HG03025 (cell line): ENCODE results near the gene MFAP2.

Source experiments
- ATAC-seq: cut with Tn5 transposase; IDR thresholded peaks from one replicate; pipeline ENCODE4 v1.9.1; 2021; ENCODE audit warnings: mild to moderate bottlenecking, moderate library complexity; ENCODE audit not compliant: unreplicated experiment, low FRiP score

MFAP2 gene

DNA sequence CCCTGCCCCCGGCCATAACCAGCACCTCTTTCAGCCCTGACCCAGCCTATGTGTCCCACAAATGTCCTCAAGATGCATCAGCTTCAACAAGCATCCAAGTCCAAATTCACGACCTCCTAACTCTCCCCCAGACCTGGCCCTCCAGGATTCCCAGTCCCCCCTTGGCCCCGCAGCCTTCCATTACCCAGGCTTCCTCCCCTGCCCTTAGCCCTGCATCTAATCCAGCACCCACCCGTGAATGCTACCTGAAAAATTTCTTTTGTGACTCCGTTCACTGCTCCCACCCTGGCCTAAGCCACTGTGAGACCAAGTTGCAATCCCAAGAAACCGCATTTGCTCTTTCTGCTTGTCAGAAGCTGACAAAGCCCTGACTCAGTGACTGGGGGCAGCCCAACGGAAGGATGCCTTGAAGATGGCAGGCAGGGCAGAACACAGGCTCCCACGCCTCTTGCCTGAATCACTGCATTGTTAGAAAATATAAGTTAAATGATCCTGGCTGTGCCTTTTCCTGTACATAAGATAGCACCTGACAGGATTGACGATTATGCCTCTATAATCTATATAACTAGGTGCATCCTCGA is 939 bp upstream of the MFAP2 start:
- no peak for ATAC-seq

DNA sequence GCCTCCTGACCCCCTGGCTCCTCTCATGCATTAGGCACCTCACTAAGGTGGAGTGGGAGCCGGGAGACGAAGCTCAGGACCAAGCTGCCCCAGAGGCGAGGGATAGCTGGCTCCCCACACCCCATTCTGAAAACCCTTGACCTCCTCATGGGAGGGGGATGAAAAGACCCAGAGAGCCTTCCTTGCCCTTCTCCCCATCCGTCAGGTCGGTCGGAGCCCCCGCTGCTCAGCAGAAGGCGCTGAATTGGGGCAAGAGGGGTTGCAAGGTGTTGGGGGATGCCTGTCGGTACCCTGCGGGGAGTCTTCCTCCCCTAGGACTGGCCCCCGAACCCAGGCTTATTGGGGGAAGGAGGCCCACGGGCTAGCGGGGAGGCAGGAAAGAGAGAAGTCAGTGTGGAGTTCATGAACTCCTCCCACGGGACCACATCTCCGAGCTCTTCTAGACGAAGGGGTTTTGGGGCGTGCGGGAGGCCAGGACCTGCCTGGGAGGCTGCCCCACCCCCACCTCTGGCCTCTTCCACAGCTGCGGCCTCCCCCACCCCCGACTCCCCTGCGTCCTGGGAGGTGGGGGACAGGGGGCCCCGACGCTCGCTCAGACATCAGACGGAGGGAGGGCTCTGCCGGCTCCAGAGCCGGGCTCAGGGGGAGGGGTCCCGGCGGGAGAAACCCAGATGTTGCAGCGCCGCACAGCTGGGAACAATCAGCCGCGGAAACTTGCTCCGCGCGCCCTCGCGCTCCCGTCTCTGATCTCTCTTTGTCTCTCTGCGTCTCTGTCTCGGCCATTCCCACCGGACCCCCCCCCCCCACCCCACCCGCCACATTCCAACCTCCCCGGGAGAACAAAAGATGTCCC is 719 bp downstream of the MFAP2 start:
- no peak for ATAC-seq

DNA sequence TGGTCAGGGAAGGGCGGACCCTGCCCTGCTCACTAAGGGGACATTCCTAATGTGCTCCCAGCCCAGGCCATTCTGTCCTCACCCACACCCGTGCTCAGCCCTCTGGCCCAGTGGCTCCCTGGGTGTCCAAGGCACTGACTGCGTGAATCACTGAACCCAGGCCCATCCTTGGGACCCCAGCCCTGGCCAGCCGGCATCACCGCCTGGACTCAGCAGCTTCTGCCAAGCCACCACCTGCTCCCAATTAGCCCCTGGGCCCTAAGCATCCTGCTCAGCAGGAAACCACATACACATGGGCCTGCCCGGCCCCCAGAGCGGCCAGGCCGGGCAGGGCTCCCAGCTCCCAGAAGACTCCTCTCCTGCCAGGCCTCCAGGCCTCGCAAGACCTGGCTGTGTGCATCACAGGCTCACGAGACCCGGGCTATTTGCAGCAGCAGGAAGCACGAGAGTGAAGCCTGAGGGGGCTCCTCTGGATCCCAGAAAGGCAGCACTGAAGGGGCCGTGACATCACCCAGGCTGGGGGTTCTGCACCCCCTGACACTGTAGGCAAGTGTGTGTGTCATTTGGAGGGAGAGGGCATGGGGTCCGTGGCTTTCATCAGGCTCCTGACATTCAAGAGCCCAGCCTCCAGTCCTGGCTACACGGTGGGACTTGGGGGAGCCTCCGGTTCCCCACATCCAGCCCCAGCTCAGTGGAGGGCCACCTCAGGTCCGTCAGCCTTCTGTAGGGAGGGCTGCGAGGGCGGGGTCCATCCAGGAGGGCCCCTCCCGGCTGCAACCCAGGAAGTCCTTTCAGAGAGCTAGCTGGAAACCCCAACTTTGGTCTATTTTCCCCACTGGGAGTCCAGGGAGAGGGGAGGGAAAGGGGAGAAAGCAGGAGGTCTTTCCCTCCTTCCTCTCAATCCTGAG is 1.6 kb downstream of the MFAP2 start:
- no peak for ATAC-seq

DNA sequence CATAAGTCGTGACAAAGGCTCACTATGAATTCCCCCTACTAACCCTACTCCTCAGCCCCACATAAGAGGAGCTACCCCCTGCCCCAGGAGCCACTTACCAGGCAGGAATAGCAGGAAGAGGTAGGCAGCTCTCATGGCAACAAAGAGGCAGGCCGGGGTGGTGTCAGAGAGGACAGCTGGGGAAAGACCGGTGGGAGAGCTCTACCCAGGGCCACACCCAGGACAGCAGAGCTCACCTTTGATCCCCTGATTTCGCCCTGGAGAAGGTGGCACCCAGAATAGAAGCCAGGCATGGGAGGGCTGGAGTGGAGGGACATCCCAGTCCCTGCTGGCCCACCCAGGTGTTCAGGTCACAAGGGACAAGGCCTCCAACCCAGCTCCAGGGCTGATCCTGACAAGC is 2.3 kb downstream of the MFAP2 start:
- no peak for ATAC-seq

DNA sequence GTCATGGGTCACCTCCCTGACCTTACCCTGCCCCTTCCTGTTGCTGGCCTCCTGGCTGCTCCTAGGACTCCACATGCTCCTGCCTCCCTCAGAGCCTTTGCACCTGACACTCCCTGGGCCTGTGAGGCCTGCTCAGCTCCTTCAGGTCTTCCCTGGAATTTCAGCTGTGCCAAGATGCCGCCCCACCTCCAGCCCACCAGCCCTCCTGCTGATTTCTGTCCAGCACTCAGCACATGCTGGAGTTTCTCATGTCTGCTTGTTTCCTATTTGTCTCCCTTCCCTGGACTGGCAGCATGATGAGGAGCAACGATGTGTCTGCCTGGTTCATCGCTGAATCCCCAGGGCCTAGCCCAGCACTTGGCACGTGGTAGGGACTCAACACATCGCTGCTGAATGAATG is 3.0 kb downstream of the MFAP2 start:
- no peak for ATAC-seq

DNA sequence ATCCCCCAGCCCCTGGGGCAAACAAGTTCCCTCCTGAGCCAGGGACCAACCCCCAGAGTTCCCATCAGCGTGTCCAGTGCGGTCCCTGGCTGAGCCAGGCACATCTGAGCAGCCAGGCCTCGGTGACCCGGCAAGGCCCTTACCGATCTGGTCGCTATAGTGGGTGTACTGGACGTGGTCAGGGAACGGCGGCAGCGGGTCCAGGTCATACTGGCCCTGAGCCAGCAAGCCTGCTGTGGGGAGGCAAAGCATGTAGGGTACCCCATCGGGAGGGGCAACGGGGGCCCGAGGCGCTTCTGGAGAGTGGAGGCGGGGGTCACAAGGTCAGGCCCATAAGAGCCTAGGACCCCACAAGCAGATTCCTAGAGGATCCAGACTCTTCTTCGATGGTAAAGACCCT is 3.5 kb downstream of the MFAP2 start:
- no peak for ATAC-seq

DNA sequence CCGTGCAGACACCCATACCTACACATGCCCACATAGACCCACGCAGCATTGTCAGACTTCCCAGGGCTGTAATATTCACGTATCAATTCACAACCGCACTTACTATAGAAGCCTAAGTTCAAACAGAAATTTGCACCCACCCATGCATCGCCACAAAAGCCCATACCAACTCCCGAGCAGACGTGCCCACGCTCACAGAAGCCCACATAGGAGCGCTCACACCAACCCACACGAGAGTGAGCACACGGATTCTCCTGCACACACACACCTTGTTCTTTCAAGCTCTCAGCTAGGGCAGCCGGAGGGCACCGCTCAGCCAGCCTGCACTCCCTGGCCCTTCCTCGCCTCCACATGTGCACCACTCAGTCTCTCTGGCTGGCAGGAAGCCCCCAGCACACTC is 4.6 kb downstream of the MFAP2 start:
- no peak for ATAC-seq

DNA sequence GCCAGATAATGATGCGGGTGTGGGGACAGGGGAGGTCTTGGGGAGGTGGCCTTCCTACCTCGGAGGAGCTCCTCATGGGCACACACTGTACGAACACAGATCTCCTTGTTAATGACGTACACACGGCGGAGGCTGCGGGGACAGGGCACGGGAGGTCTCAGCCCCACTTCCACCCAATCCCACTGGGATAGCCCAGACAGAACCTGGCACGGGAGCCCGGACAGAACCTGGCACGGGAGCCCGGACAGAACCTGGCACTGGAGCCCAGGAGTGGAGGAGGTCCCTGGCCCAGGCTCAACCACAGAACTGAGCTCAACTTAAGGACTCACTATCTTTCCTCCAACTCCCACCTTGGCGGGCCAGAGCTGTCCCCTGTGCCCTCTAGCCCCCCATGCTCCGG is 5.2 kb downstream of the MFAP2 start:
- no peak for ATAC-seq

DNA sequence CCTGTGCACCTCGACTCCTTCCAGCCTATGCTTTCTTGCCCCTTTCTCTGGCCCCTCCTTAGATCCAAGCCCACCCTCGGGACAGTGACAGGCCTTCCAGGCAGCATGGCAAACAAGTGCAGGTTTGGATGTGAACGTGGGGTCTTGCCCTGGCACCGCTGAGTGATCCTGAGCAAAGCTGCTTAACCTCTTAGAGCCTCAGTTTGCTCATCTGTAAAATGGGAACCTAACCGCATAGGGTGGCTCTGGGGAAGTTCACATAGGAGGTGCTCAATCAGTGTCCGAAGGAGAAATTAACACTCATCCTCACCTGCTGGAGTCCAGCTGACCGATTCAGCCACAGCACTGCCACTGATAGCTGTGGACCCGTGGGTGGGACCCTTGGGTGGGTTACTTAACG is 7.2 kb downstream of the MFAP2 start:
- no peak for ATAC-seq

DNA sequence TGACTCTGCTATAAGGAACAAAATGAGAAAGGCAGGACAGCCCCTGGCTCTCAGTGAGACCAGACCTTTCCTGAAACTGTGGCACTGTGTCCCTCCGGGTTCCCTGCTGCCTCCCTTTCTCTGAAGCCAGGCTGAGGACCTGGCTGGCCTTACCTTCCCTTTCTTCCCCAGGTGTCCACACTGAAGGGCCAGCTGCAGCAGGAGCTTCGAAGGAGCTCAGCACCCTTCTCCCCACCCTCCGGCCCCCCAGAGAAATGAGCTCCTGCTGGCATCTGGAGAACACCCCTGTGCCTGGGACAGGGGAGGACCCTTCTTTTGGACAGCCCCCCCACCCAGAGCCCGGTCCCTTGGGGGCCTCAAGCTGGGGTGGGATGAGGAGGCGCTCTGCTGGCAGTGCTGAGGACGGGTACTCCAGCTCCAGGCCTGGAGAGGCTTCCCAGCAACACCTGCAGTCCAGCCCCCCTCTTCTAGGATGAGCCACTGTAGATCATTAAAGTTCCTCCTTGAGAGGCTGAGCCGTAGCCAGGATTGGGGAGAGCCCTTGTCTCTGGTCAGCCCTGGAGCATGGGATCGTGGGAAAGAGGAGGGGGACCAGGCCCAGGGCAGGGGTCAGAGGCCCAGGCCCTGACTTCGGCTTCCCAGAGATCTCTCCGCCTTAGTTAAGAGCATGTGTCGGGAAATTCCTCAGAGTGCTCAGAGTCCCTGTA is 8.1 kb downstream of the MFAP2 start:
- ATAC-seq = no peak

DNA sequence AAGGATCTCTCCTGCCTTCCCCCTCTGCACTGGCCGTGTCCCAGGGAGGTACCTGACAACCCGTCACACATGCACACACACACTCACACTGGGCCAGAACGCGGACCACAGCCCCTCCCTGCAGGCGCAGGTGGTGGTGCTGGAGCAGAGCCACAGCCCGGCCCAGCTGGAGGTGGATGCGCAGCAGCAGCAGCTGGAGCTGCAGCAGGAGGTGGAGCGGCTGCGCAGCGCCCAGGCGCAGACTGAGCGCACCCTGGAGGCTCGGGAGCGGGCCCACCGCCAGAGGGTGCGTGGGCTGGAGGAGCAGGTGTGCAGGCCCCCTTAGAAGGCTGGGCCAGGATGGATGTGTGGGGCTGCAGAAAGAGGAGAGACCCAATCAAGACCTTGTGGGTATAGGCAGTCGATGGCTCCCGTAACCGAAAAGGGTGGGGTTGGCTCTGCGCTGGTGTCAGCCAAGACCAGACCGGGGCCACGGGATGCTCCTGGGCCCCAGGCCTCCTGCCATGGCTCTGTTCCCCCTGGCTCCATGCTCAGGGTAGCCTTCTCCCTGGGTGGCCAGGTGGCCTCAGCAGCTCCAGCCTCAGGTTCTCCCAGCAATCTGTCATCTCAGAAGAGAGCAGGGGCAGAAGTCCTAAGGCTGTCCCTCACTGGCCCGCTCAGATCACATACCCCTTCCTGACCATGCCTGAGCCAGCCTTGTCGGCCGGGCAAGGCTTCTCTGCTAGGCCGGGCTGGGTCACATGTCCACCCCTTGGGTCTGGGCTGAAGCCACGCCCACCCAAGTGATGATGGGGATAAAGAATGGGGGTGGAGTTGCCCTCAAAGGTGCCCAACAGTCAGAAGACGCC is 8.9 kb downstream of the MFAP2 start:
- ATAC-seq = no peak

DNA sequence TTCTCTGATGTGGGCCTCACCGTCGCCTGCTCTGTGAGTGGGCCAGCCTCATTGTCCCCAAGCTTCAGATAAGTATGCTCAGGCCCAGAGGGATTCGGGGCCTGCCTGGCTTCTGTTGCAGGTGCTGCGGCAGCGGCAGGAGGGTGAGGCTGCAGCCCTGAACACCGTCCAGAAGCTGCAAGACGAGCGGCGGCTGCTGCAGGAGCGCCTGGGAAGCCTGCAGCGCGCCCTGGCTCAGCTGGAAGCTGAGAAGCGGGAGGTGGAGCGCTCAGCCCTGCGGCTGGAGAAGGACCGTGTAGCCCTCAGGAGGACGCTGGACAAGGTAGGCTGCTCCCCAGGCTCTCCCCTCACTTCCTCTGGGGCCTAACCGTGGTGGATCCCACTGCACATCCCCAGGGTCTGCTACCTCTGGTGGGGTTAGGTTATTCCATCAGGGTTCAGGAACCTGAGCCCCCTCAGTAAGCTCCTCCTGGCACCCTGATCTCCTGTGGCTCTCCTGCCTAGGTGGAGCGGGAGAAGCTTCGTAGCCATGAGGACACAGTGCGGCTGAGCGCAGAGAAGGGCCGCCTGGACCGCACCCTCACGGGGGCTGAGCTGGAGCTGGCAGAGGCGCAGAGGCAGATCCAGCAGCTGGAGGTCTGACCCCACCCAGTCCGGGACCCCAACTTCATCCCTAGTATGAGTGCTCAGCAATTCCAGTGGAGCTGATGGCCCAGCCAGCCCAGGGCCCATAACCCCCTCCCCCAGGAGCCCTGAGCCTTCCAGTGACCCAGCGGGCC is 10.1 kb downstream of the MFAP2 start:
- ATAC-seq = no peak

DNA sequence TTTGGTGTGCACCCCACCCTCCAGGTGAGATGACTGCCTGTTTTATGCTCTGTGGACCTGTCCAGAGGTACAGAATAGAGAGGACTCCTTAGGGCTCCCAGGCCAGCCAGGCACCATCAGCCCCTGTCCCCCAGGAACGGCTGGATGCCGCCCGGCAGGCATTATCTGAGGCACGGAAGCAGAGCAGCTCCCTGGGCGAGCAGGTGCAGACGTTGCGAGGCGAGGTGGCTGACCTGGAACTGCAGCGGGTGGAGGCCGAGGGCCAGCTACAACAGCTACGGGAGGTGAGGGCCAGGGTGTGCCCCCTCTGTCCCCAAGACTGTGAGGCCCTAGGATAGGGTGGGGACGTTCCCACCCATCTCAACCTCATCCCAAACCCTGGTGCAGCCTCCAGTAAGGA is 10.8 kb downstream of the MFAP2 start:
- ATAC-seq = no peak

DNA sequence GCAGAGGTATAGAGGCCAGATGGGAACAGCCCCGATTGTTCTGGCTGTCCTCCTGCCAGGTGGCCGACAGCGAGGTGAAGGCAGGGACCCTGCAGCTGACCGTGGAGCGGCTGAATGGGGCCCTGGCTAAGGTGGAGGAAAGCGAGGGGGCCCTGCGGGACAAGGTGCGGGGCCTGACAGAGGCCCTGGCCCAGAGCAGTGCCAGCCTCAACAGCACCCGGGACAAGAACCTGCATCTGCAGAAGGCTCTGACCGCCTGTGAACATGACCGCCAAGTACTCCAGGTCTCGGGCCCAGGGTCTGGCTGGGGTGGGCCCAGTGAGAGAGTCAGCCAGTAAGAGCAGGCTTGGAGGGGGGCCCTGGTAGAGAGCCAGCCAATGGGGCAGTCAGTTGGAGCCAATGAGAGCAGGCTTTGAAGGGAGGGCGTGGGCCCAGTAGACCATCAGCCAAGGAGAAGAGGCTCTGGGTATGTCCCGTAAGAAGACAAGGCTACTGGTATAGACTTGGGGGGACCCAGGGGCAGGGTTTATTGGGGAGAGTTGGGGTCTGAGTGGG is 11.3 kb downstream of the MFAP2 start:
- no peak for ATAC-seq

DNA sequence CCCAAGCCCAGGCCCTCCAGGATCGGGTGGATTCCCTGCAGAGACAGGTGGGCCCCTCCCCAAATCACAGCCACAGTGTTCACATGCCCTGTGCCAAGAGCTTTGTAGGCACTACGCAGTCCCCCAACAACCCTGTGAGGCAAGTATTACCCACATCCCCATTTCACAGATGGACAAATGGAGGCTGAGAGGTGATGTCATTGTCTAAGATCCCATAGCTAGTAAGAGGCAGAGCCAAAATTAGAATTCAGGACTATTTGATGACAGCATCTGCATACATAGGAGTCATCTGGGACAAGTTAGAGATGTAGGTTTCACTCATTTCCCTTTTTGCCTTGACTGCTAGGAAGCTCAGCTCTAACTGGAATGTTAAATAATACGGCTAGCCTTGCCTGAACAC is 12.0 kb downstream of the MFAP2 start:
- ATAC-seq = no peak

DNA sequence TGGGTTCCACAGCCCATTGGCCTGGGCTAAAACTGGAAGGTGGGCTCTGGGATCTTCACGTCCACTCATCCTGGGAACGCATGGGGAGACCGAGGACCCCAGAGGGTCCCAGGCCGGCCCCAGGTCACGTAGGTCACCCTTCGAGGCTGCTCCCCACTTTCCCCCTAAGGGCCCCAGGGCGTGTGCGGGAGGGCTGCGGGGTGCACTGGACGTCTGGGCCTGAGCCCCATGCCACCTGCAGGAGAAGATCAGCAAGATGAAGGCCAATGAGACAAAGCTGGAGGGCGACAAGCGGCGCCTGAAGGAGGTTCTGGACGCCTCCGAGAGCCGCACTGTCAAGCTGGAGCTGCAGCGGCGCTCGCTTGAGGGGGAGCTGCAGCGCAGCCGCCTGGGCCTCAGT is 12.5 kb downstream of the MFAP2 start:
- ATAC-seq = no peak

DNA sequence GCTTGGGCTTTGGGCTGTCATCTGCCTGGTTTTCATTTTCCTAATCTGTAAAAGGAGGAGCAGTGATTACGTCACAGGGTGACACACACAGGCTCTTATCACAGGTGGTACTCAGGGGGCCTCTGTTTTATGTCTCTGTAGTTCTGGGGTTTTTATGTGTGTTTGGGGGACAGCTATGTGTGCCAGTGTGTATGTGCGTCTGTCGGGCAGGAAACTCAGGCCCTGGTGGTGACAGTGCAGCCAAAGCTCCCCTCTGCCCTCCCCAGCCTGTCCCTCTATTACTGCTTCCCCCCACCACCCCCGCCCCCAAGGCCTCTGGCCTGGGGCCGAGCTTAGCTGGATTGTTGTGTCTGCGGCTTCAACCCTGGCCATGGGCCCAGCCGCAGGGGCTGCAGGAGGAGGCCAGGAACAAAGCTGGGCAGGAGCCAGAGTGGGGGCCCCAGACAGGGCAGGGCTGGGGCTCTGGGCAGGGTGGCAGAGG is 13.3 kb downstream of the MFAP2 start:
- ATAC-seq = no peak

DNA sequence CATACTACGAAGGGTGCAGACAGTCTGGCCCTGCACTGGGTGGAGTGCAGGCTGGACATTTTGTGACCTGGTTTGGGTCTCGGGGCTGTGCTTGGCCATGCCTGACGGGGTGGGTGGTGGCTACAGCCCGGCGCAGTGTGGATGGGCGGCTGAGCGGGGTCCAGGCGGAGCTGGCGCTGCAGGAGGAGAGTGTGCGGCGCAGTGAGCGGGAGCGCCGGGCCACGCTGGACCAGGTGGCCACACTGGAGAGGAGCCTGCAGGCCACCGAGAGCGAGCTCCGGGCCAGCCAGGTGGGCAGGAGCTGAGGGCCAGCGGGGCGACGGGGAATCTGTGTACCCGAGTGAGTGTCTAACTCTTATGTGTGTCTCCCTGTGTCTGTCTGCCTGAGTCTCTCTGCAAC is 14.1 kb downstream of the MFAP2 start:
- no peak for ATAC-seq
